Measurements from ENCODE around the gene TIMM44.

DNA sequence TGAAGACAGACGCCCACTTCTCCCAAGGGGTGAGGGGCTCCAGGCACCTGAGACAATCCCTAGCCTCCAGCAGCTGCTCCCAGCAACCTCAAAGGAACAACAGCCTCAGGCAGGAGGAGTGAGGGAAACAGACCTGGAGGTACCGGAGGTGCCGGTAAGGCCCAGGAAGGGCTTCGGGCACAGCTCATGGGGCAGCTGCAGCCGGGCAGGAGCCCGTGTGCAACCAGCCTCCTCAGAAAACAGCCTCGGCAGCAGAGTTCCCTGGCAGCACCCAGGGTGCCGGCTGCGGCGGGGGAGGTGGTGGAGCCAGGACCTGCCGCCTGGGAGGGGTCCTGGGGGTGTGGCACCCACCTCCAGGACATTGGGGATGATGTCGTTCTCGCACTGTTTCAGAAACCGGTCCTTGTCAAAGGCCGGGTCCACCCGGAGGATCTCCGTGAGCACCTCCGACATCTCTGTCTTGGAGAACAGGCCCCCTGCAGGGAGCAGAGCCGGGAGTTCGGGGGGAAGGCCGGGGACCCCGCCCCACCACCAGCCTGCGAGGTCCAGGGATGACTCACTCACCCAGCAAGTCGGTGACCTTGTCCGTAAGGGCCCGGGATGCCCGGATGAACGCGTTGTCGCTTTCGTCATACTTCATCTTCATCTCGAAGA lies 11.1 kb downstream of the TIMM44 start:
- TF ChIP-seq, protein P1, sequence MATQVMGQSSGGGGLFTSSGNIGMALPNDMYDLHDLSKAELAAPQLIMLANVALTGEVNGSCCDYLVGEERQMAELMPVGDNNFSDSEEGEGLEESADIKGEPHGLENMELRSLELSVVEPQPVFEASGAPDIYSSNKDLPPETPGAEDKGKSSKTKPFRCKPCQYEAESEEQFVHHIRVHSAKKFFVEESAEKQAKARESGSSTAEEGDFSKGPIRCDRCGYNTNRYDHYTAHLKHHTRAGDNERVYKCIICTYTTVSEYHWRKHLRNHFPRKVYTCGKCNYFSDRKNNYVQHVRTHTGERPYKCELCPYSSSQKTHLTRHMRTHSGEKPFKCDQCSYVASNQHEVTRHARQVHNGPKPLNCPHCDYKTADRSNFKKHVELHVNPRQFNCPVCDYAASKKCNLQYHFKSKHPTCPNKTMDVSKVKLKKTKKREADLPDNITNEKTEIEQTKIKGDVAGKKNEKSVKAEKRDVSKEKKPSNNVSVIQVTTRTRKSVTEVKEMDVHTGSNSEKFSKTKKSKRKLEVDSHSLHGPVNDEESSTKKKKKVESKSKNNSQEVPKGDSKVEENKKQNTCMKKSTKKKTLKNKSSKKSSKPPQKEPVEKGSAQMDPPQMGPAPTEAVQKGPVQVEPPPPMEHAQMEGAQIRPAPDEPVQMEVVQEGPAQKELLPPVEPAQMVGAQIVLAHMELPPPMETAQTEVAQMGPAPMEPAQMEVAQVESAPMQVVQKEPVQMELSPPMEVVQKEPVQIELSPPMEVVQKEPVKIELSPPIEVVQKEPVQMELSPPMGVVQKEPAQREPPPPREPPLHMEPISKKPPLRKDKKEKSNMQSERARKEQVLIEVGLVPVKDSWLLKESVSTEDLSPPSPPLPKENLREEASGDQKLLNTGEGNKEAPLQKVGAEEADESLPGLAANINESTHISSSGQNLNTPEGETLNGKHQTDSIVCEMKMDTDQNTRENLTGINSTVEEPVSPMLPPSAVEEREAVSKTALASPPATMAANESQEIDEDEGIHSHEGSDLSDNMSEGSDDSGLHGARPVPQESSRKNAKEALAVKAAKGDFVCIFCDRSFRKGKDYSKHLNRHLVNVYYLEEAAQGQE (IDR thresholded peaks at IDR 0.05) = no peak
- TF ChIP-seq CTCF (IDR thresholded peaks at IDR 0.05; ENCODE audit: low read depth, low read length, missing input control) (no peak), RXRA (IDR thresholded peaks at IDR 0.05) (no peak), MAX (IDR thresholded peaks at IDR 0.05) (no peak), YY1 (IDR thresholded peaks at IDR 0.05) (no peak), ATF3 (IDR thresholded peaks at IDR 0.05) (no peak), FOXA1 (IDR thresholded peaks at IDR 0.05) (no peak), SP1 (IDR thresholded peaks at IDR 0.05) (no peak), JUND (IDR thresholded peaks at IDR 0.05) (no peak), GABPA (IDR thresholded peaks at IDR 0.05 in 1 of 2, conservative IDR thresholded peaks at IDR 0.05 in 1 of 2) (no peak), ZBTB33 (IDR thresholded peaks at IDR 0.05) (no peak), EGR1 (IDR thresholded peaks at IDR 0.05; ENCODE audit: low read depth in 2 of 2) (no peak)
